MM.1S (cell line): ENCODE measurements around the gene TENM4.

Source experiments
- CTCF ChIP-seq: fragments of 300-600 bp; sonication (generic); IDR thresholded peaks from 2 replicates; pipeline ENCODE4 v1.5.1; 2016; ENCODE audit warnings: antibody characterized with exemption, low read length, mixed read lengths
- EZH2 ChIP-seq: fragments of 300-600 bp; sonication (generic); optimal IDR thresholded peaks from 2 replicates; pipeline ENCODE3; 2017; ENCODE audit warnings: low read depth, mild to moderate bottlenecking, antibody characterized with exemption, low read length, mixed read lengths

GRCh38 chr11:78647266-78647915 is 793.4 kb downstream of the TENM4 start:
- TF ChIP-seq CTCF (no peak), EZH2 (no peak)
